Mucosa of descending colon (tissue), 3 donors: ENCODE data around the gene COL4A5. TPM values are rescaled to one million over a fixed set of nuclear protein-coding genes. Genes with fewer than 3 reads are reported as not detected.

ENCODE experiments used
- ATAC-seq: fragments of 200-7000 bp; cut with Tn5 transposase; one replicate; pipeline ENCODE4 v1.9.1; 2020; ENCODE audit warnings: mild to moderate bottlenecking, moderate library complexity
- DNase-seq, 3 donors: peaks; one replicate each; pipeline ENCODE4 v3.0.0-alpha.2; 2020
- H3K36me3 ChIP-seq: fragments of 200-600 bp; one replicate; pipeline ENCODE4 v1.8.0; 2021; ENCODE audit warnings: low read depth, mild to moderate bottlenecking
- H3K4me1 ChIP-seq: fragments of 200-600 bp; one replicate; pipeline ENCODE4 v1.8.0; 2021; ENCODE audit warnings: low read depth, mild to moderate bottlenecking
- H3K4me3 ChIP-seq: fragments of 200-600 bp; one replicate; pipeline ENCODE4 v1.8.0; 2021; ENCODE audit warnings: mild to moderate bottlenecking
- H3K9me3 ChIP-seq: fragments of 200-600 bp; one replicate; pipeline ENCODE4 v1.8.0; 2021; ENCODE audit warnings: mild to moderate bottlenecking
- intact Hi-C, 2 donors: fragments of 100-400 bp; cut with DNase I in 1 of 2; cut with micrococcal nuclease in 1 of 2; formaldehyde crosslinking; loops; one replicate each; pipeline versions ENCODE4 v1.11.0 to v1.11.1; 2022; cut with DNase I, micrococcal nuclease
- total RNA-seq, 3 donors: library from RNA; stranded (reverse); fragmentation: NEBNext Ultra II Directional in 2 of 3; extraction: Animal tissue kit (Norgen Biotek cat#: 25700) in 2 of 3; gene quantifications; one replicate each; pipeline versions ENCODE4 v1.2.1 to v1.2.4, GENCODE V29; 2021 to 2023
- TF ChIP-seq, protein P1 (sequence below): fragments of 200-600 bp; IDR thresholded peaks from one replicate; pipeline ENCODE4 v1.8.0; 2022; ENCODE audit warnings: antibody characterized with exemption, mild to moderate bottlenecking
- donor health status: DM: no; HTN: no; CAD: no; lungs with moderate emphysema.
- donor health status: DM: no; HTN: no; CAD: no.
- donor health status: DM: no; HTN: yes; CAD: no.

Gene COL4A5
- total RNA-seq, 3 donors from 2014 or later = 5.0 to 6.2 (median 5.6) TPM

DNA sequence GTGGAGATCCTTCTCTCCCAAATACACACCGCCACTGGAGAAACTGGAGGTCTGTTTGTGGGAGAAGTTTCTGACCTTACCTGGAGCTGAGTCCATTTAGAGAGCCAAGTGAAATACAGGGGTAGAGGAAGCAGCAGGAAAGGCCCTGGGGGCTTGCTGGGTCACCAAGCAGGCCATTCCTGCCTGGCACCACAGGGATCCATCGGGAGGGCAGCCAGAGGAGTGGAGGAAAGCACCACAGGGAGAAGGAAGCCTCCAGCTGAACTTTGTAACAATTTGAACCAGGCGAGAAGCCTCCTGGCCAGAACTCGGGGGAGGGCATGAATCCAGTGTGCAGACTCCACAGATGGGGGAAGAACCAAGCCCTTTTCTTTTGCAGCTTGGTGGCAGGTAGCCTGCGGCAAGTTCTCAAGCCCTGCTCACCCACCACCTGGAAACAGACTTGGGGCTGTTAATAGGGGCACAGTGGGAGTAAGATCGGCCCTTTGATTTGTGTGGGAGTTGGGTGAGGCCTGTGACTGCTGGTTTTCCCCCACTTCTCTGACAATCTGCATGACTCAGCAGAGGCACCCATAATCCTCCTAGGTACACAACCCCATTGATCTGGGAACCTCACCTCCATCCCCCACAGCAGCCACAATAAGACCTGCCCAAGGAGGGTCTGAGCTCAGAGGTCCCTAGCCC, 202.1 kb downstream of the COL4A5 start:
- no peaks in the 10 kb centered on the region for H3K4me1 ChIP-seq
- TF ChIP-seq, protein P1, sequence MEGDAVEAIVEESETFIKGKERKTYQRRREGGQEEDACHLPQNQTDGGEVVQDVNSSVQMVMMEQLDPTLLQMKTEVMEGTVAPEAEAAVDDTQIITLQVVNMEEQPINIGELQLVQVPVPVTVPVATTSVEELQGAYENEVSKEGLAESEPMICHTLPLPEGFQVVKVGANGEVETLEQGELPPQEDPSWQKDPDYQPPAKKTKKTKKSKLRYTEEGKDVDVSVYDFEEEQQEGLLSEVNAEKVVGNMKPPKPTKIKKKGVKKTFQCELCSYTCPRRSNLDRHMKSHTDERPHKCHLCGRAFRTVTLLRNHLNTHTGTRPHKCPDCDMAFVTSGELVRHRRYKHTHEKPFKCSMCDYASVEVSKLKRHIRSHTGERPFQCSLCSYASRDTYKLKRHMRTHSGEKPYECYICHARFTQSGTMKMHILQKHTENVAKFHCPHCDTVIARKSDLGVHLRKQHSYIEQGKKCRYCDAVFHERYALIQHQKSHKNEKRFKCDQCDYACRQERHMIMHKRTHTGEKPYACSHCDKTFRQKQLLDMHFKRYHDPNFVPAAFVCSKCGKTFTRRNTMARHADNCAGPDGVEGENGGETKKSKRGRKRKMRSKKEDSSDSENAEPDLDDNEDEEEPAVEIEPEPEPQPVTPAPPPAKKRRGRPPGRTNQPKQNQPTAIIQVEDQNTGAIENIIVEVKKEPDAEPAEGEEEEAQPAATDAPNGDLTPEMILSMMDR = no peak
- no peak overlapping the region for H3K4me3 ChIP-seq
- H3K36me3 ChIP-seq = no peaks in the 10 kb centered on the region
- intact Hi-C loops = no loop called here
- ATAC-seq = no peak
- no peaks in the 10 kb centered on the region for H3K9me3 ChIP-seq
- DNase-seq = no peak

- no peak for DNase-seq
- no peak for ATAC-seq
- intact Hi-C loops = no loop called here
- no peaks in the 10 kb centered on the region for H3K4me1 ChIP-seq
- no peak overlapping the region for H3K4me3 ChIP-seq
- TF ChIP-seq, protein P1 = no peak
- no peaks in the 10 kb centered on the region for H3K9me3 ChIP-seq
- H3K36me3 ChIP-seq = no peaks in the 10 kb centered on the region
Measured at GRCh38 chrX:108642273-108642628, 202.6 kb downstream of the COL4A5 start.

- Histone ChIP-seq H3K9me3 (no peaks in the 10 kb centered on the region), H3K4me3 (no peak overlapping the region), H3K4me1 (no peaks in the 10 kb centered on the region), H3K36me3 (no peaks in the 10 kb centered on the region)
- TF ChIP-seq, protein P1 = no peak
- intact Hi-C loops = no loop called here
- no peak for DNase-seq
- ATAC-seq = no peak
Measured at GRCh38 chrX:108664701-108665100, 225.1 kb downstream of the COL4A5 start.

DNA sequence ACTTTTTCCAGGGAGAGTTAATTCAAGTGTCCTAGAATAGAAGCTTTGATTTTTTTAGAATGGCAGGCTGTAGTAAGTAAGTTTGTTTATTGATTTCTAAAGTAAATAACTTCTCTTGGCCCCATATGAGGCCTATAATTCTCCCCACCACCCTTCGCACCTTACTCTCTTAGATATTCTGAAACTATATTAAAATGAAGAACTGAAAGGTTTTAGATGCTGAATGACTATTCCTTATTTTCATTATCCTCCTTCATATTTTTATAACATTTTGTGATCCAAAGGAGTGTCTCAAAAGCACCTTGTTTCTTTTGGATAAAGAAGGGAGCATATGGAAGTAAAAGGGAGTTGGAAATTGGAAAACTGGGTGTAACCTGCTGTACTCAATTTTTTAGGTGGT, 226.5 kb downstream of the COL4A5 start:
- H3K9me3 ChIP-seq = no peaks in the 10 kb centered on the region
- intact Hi-C loops = no loop called here
- ATAC-seq (no peak), DNase-seq (no peak)
- H3K4me3 ChIP-seq = no peak overlapping the region
- no peaks in the 10 kb centered on the region for H3K36me3 ChIP-seq
- no peaks in the 10 kb centered on the region for H3K4me1 ChIP-seq
- TF ChIP-seq, protein P1 = no peak

GRCh38 chrX:108671526-108671925, 231.9 kb downstream of the COL4A5 start:
- no peak for ATAC-seq
- TF ChIP-seq, protein P1 = no peak
- Histone ChIP-seq H3K9me3 (no peaks in the 10 kb centered on the region), H3K36me3 (no peaks in the 10 kb centered on the region), H3K4me1 (no peaks in the 10 kb centered on the region), H3K4me3 (no peak overlapping the region)
- intact Hi-C loops = no loop called here
- no peak for DNase-seq

DNA sequence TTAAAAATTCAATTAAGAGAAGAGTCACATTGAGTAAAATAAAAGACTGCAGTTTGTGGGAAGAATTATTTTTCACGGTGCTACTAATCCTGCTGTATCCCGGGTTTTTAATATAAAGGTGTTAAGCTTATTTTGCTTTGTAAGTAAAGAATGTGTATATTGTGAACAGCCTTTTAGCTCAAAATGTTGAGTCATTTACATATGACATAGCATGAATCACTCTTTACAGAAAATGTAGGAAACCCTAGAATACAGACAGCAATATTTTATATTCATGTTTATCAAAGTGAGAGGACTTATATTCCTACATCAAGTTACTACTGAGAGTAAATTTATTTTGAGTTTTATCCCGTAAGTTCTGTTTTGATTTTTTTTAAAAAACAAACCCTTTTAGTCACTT, 257.1 kb downstream of the COL4A5 start:
- intact Hi-C loops = no loop called here

More for the DNA sequence above, 257.1 kb downstream of the COL4A5 start:
- no peaks in the 10 kb centered on the region for H3K4me1 ChIP-seq
- no peaks in the 10 kb centered on the region for H3K9me3 ChIP-seq
- no peak overlapping the region for H3K4me3 ChIP-seq
- TF ChIP-seq, protein P1 = no peak
- no peak for ATAC-seq
- no peak for DNase-seq
- H3K36me3 ChIP-seq = no peaks in the 10 kb centered on the region
